Activated T-helper 9 cell treated with anti-CD3 and anti-CD28 coated beads, Interleukin-2, amount 50 U/mL, for 16 hours (primary cell): Measurements from ENCODE around the gene NAALAD2.
"Not testable (repeated sequence)": the region's sequence is repeated elsewhere in the genome, so short reads cannot be mapped to it uniquely, and the experiment has no call there.

Experiments
- DNase-seq: peaks from one replicate; pipeline ENCODE4 v3.0.0-alpha.2; 2020; ENCODE audit warnings: low read depth

Gene NAALAD2

GRCh38 chr11:90192869-90193582, 58.6 kb downstream of the NAALAD2 start:
- no peak for DNase-seq

- no peak for DNase-seq
Measured at GRCh38 chr11:90197377-90197776, 62.9 kb downstream of the NAALAD2 start.

GRCh38 chr11:90202342-90202741, 67.9 kb downstream of the NAALAD2 start:
- DNase-seq, result no peak

- no peak for DNase-seq
Measured at GRCh38 chr11:90204407-90204806, 69.9 kb downstream of the NAALAD2 start.

- DNase-seq, result no peak
Measured at GRCh38 chr11:90204832-90205646, 70.6 kb downstream of the NAALAD2 start.

- not testable (repeated sequence) for DNase-seq
Measured at GRCh38 chr11:90207992-90208391, 73.5 kb downstream of the NAALAD2 start.

GRCh38 chr11:90208857-90209256, 74.4 kb downstream of the NAALAD2 start:
- no peak for DNase-seq

GRCh38 chr11:90213322-90213721, 78.9 kb downstream of the NAALAD2 start:
- DNase-seq, result no peak

- no peak for DNase-seq
Measured at GRCh38 chr11:90216611-90217010, 82.1 kb downstream of the NAALAD2 start.

DNA sequence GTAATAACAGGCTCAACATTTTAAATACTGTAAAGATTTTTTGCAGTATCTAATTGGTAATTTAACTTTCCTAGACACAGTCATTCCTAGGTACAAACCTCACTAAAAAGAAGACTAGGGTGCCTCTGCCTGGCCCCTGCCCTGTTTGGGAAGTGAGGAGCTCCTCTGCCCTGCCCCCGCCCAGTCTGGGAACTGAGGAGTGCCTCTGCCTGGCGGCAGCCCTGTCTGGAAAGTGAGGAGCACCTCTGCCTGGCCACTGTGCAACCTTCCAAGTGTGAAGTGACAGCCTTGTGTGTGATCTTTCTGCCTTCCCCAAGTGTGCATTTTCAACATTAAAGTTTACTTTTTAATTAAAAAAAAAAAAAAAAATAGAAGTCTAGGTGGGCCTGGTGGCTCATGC, 84.1 kb downstream of the NAALAD2 start:
- DNase-seq, result no peak

GRCh38 chr11:90219438-90219837, 85.0 kb downstream of the NAALAD2 start:
- no peak for DNase-seq

- DNase-seq, result no peak
Measured at GRCh38 chr11:90220391-90220790, 85.9 kb downstream of the NAALAD2 start.

DNA sequence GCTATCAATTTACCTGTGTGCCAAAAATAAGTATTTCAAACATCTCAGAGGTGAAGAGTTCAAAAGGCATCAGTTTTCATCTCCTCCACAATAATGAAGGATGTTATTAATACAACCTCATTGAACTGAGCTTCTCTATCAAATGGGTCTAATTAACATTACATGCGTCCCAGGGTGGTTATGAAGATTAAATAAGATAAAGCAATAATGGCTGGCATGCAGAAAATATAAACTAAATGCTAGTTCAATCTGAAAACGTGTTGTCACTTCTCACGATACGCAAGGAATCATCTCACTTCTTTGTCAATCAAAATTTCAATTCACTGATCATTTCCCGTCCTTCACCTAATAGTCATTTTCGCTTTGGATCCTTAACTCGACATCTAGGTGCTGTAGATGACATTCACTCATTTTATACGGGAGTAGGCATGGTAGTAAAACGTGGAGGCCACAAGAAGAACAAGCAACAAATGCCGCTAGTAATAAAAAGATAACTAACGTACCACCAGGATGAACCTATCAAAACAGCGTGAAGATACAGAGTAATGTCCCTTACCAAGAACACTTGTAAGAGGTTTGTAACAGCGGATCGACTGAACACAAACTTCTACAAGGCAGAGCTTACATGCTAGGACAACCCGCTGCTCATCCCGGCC, 87.5 kb downstream of the NAALAD2 start:
- no peak for DNase-seq

DNA sequence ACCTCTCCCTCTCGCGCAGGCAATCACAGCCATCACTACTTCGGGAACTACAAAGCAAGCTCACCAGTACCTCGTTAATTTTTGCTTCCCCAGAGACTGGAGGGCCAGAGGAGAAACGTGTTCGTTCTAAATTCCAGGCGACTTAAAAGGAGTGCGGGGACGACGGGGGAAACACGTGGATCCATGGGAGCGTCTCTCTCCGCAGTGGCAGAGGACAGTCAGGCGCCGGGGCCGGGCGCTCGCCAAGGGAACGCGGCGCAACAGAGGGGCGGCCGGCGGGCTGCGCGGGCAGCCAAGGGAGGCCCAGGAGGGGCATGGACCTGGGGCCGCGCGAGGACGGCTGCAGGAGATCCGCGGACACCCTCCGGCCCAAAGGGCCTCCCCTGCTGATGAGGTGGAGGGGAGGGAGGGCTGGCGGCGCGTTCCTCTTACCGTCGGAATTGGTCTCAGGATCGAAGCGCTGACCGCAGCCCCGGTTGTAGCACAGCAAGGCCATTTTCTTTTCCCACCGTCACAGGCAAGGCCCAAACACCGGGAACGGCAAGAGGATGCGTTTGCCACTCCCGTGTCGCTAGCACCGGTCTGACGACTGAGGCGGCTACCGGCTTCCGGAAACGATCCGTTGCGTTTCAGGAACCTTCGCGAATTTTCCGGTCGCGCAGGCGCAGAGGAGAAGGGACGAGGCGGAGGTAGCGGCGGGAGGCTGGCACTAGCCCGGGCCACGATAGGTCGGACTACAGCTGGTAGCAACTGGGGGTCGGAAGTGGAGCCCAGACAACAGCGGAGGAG, 88.2 kb downstream of the NAALAD2 start, which contains the start of gene CHORDC1:
Gene CHORDC1, minus strand, starts transcription at position 591 of the 789 bp plus-strand sequence. Its CDS starts 95 bp downstream, at position 496.
- peak; percentile 88 for DNase-seq

DNA sequence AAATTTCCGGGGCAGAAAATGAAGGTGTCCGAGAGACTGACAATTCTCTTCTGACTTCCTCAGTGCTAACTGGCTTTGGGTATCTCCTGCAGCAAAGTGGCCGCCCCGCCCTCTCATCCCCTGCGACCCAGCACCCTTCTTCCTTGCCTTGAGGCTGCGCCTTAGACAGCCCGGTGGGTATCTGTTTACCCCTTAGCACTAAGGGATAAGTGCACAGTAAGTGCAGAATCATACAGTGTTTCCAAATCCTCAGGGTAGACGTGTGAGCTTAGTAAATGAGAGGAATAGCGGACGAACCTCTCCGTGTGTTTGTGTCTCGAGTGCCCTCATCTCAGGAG, 88.8 kb downstream of the NAALAD2 start:
- no peak for DNase-seq

- no peak for DNase-seq
Measured at GRCh38 chr11:90228056-90228455, 93.6 kb downstream of the NAALAD2 start.

- DNase-seq, result no peak
Measured at GRCh38 chr11:90229791-90230190, 95.3 kb downstream of the NAALAD2 start.

GRCh38 chr11:90234977-90235376, 100.5 kb downstream of the NAALAD2 start:
- DNase-seq, result no peak

DNA sequence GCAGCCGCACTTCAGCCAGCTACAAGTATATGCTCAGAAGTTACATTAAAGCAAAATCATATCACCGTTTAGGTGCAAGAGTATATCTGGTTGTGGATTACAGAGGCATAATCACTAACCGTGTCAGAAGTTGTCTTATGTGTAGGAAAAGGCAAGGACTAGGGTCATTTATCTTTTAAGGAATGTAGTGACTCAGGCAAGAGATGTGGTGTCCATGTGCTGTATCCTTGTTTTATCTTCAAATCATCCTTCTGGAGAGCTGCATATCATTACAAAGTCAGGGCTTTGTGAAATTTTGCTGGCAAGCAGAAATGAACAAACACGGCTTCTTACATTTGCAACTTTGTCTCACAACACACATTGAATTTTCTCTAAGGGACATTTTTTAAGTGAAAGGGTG, 101.1 kb downstream of the NAALAD2 start:
- DNase-seq, result no peak

- no peak for DNase-seq
Measured at GRCh38 chr11:90237004-90237403, 102.5 kb downstream of the NAALAD2 start.

- DNase-seq, result peak; percentile 44
Measured at GRCh38 chr11:90239967-90240636, 105.6 kb downstream of the NAALAD2 start.

DNA sequence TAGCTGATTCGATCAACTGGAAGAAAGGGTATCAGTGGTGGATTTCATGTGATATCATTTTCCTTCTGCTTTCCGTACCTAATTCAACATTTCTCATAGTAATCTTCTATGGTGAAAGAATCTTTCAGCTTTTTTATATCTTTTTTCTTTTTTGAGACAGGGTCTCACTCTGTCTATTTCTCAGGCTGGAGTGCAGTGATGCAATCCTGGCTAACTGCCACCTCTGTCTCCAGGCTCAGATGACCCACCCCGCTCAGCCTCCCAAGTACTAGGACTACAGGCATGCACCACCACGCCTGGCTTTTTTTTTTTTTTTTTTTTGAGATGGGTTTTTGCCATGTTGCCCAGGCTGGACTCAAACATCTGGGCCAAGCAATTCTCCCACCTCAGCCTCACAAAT, 107.0 kb downstream of the NAALAD2 start:
- DNase-seq, result no peak
